SJSA1 (cell line): ENCODE data around the gene AOC2. TPM values are rescaled to one million over a fixed set of nuclear protein-coding genes. Genes with fewer than 3 reads are reported as not detected.
"Not testable (repeated sequence)": the region's sequence is repeated elsewhere in the genome, so short reads cannot be mapped to it uniquely, and the experiment has no call there.

Experiments used
- DNase-seq, 2 experiments: peaks; one replicate each; pipeline ENCODE4 v3.0.0-alpha.2; 2015 to 2020; ENCODE audit warnings: low spot score in 2 of 2, low read depth in 1 of 2
- H3K27ac ChIP-seq: fragments of 250-450 bp; sonication (Bioruptor Pico); 2 replicates; pipeline ENCODE4 v1.5.1; 2020; ENCODE audit warnings: mild to moderate bottlenecking, moderate library complexity
- H3K27me3 ChIP-seq: fragments of 250-450 bp; sonication (Bioruptor Pico); replicated peaks from 2 replicates; pipeline ENCODE4 v1.5.1; 2020; ENCODE audit warnings: mild to moderate bottlenecking, moderate library complexity
- H3K36me3 ChIP-seq: fragments of 250-450 bp; sonication (Bioruptor Pico); 2 replicates; pipeline ENCODE4 v1.5.1; 2020; ENCODE audit warnings: mild to moderate bottlenecking
- H3K4me1 ChIP-seq: fragments of 250-450 bp; sonication (Bioruptor Pico); replicated peaks from 2 replicates; pipeline ENCODE4 v1.6.1; 2021; ENCODE audit warnings: mild to moderate bottlenecking
- H3K4me3 ChIP-seq: fragments of 250-450 bp; sonication (Bioruptor Pico); 2 replicates; pipeline ENCODE4 v1.5.1; 2020; ENCODE audit warnings: mild to moderate bottlenecking
- H3K9me3 ChIP-seq: fragments of 250-450 bp; sonication (Bioruptor Pico); replicated peaks from 2 replicates; pipeline ENCODE4 v1.5.1; 2020; ENCODE audit warnings: mild to moderate bottlenecking
- total RNA-seq: library from RNA; depleted of rRNA; stranded (reverse); fragments of >200 nt; shearing (Covaris generic); gene quantifications from 2 replicates; pipeline ENCODE4 v1.2.3, GENCODE V29; 2014

The AOC2 gene
- total RNA-seq, 1 experiment from 2014 or later = 0.42 TPM

DNA sequence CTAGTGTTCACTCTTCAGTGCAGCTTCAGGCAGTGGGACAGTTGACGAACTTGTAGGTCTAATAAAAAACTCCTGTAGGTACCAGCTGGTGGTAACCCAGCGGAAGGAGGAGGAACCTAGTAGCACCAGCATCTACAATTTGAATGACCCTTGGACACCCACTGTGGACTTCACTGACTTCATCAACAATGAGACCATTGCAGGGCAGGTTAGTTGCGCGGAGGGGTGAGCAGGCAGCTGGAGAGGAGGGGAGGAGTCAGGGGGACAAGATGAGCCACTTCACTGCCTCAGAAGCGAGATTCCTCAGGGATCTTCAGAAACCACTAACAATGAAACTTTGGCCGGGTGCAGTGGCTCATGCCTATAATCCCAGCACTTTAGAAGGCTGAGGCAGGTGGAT is 28.9 kb downstream of the AOC2 start:
- H3K9me3 ChIP-seq = no peaks in the 10 kb centered on the region
- no peaks in the 10 kb centered on the region for H3K4me1 ChIP-seq
- peaks cover 30% of the 10 kb centered on the region for H3K27me3 ChIP-seq
- no peak overlapping the region for H3K4me3 ChIP-seq
- no peak overlapping the region for H3K27ac ChIP-seq
- no peak for DNase-seq
- H3K36me3 ChIP-seq = no peaks in the 10 kb centered on the region

DNA sequence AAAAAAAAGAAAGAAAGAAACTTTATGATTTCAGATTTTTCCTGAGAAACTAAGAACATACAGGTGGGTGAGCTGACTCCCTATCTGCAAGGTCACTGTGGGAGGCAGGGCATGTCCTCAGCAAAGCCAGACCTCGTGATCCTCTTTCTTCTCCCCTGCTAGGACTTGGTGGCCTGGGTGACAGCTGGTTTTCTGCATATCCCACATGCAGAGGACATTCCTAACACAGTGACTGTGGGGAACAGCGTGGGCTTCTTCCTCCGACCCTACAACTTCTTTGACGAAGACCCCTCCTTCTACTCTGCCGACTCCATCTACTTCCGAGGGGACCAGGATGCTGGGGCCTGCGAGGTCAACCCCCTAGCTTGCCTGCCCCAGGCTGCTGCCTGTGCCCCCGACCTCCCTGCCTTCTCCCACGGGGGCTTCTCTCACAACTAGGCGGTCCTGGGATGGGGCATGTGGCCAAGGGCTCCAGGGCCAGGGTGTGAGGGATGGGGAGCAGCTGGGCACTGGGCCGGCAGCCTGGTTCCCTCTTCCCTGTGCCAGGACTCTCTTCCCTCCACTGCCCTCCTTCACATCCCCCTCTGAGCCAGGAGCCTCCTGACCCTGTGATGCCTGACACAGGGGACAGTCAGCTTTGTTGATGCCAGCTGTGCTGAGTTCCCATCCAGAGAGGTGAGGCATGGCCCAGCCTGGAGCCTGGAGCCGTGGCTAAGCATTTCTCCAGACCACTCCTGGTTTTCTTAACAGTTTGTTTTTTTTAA is 29.7 kb downstream of the AOC2 start:
- DNase-seq, H3K9me3 ChIP-seq: not testable (repeated sequence)

DNA sequence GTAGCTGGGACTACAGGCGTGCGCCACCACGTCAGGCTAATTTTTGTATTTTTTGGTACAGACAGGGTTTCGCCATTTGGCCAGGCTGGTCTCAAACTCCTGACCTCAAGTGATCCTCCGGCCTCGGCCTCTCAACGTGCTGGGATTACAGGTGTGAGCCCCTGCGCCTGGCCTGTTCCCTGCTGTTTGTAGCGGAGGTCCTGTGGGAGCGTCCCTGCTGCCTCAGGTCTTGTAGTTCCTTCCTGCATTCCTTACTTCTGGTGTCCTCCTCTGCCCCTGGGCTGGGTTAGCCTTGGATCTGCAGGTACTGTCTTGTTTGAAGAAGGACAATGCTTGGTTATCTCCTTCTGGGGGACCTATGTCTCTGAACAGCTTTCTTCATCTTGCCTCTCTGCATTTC is 32.7 kb downstream of the AOC2 start:
- Histone ChIP-seq H3K27me3 (peaks cover 33% of the 10 kb centered on the region), H3K4me1 (no peaks in the 10 kb centered on the region), H3K9me3 (no peaks in the 10 kb centered on the region), H3K27ac (no peak overlapping the region), H3K4me3 (no peak overlapping the region), H3K36me3 (no peaks in the 10 kb centered on the region)
- no peak for DNase-seq

More for the DNA sequence above, 29.7 kb downstream of the AOC2 start:
- peaks cover 33% of the 10 kb centered on the region for H3K27me3 ChIP-seq
- H3K27ac ChIP-seq, H3K4me1 ChIP-seq, H3K36me3 ChIP-seq, H3K4me3 ChIP-seq: not testable (repeated sequence)

GRCh38 chr17:42878123-42878880 is 33.9 kb downstream of the AOC2 start:
- no peak for DNase-seq
- H3K27ac ChIP-seq = no peak overlapping the region
- no peaks in the 10 kb centered on the region for H3K9me3 ChIP-seq
- peaks cover 31% of the 10 kb centered on the region for H3K27me3 ChIP-seq
- H3K36me3 ChIP-seq = no peaks in the 10 kb centered on the region
- H3K4me3 ChIP-seq = no peak overlapping the region
- H3K4me1 ChIP-seq = no peaks in the 10 kb centered on the region

DNA sequence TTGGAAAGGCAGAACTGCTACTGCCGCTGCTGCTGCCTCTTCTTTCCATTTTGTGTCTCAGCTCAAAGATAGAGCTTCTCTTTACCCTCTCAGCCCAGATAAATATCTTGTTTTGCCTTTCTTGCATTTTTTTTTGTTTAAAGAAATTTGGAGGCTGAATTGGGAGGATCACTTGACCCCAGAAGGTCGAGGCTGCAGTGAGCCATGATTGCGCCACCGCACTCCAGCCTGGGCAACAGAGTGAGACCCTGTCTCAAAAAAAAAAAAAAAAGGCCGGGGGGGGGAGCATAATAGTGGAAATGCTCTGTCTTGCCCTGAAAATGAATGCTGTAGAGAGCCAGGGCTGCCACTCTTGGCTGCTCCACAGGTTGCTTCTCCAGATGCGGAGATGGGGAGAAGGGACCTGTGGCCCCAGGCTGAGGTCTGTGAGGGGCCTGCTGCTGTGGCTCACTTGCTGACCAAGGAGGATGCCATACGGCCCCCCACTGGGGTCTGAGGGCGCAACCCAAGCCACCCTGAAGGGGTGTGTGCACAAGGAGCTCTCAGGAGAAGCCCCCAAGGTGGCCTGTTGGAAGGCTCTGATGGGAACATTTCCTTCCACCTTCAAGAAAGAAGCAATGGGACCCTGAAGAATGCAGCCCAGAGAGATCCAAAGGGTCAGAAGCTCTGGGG is 34.7 kb downstream of the AOC2 start:
- no peak for DNase-seq
- no peak overlapping the region for H3K27ac ChIP-seq

GRCh38 chr17:42879596-42879985 is 35.2 kb downstream of the AOC2 start:
- no peaks in the 10 kb centered on the region for H3K36me3 ChIP-seq
- H3K4me3 ChIP-seq = no peak overlapping the region
- H3K4me1 ChIP-seq = no peaks in the 10 kb centered on the region
- H3K27me3 ChIP-seq = peaks cover 29% of the 10 kb centered on the region
- no peaks in the 10 kb centered on the region for H3K9me3 ChIP-seq
- H3K27ac ChIP-seq = no peak overlapping the region
- DNase-seq = no peak

More for the DNA sequence above, 34.7 kb downstream of the AOC2 start:
- no peaks in the 10 kb centered on the region for H3K4me1 ChIP-seq
- H3K27me3 ChIP-seq = peaks cover 29% of the 10 kb centered on the region
- no peak overlapping the region for H3K4me3 ChIP-seq
- no peaks in the 10 kb centered on the region for H3K9me3 ChIP-seq
- H3K36me3 ChIP-seq = no peaks in the 10 kb centered on the region

DNA sequence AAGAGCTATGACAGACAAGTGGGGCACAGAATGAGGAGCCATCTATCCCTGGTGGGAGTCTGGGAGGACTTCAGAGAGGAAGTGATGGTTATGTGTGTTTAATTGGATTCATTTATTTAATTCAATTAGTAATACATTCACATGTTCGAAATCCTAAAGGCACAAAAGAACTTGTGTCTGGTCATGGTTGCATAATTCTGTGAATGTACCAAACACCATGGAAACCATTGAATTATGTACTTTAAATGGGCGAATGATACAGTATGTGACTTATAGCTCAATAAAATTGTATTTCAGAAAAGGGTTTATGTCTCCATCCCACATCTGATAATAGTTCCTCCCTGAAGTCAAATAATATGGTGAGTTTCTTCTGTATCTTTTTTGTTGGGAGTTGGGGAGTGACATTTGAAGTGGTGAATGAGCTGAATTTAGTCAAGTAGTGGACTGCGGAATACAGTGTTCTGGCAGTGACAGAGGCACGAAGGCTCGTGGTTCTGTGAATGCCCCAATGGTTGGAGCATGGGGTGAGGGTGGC is 36.5 kb downstream of the AOC2 start:
- Histone ChIP-seq H3K27ac (no peak overlapping the region), H3K27me3 (peaks cover 18% of the 10 kb centered on the region), H3K9me3 (no peaks in the 10 kb centered on the region), H3K4me3 (no peak overlapping the region), H3K4me1 (no peaks in the 10 kb centered on the region), H3K36me3 (no peaks in the 10 kb centered on the region)
- DNase-seq = no peak

- not testable (repeated sequence) for H3K9me3 ChIP-seq, DNase-seq, H3K4me3 ChIP-seq, H3K27ac ChIP-seq, H3K36me3 ChIP-seq, H3K4me1 ChIP-seq
- peaks cover 16% of the 10 kb centered on the region for H3K27me3 ChIP-seq
Observed at GRCh38 chr17:42881706-42882105, 37.3 kb downstream of the AOC2 start.

DNA sequence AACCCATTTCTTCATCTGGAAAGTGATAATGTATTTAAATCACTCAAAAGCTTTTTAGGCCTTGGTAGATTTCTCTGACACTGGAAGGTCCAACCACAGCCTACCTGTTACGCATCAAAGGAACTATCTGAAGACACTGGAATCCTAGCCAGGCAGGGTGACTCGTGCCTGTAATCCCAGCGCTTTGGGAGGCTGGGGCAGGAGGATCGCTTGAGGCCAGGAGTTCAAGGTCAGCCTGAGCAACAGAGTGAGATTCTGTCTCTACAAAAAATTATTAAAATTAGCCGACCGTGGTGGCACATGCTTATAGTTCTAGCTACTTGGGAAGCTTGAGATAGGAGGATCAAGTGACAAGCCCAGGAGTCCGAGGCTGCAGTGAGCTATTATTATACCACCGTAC is 37.8 kb downstream of the AOC2 start:
- Histone ChIP-seq H3K4me3 (no peak overlapping the region), H3K27ac (no peak overlapping the region), H3K9me3 (no peaks in the 10 kb centered on the region), H3K27me3 (peaks cover 11% of the 10 kb centered on the region), H3K36me3 (no peaks in the 10 kb centered on the region), H3K4me1 (no peaks in the 10 kb centered on the region)
- DNase-seq = no peak

DNA sequence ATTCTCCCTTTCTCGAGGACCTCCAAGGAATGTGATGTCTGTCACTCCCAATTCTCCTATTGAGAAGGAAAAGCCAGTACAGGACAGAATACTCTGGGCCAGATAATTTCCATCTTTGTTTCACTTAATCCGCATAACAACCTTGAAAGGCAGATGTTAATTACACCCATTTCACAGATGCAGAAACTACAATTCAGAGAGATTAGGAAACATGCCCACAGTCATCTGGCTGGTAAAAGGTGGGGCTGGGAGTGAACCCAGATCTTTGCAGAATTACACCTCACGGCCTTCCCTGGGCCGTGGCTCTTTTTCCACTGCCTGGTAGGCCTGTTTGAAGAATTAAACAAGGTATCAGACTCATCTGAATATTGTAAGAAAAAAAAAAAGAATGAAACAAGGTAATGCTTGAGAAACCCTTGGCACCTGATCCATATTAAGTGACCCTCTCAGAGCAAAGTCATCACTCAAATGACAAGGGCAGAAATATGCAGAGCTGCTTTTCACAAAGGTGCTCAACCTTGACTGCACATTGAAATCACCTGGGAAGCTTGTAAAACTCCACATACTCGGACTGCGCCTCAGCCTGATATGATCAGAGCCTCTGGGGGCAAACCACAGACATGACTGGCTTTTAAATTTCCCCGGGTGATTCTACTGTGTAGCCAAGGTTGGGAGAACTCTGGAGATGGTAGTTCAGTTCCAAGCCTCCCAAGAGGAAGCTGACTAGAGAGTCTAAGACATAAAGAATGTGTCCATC is 39.6 kb downstream of the AOC2 start:
- H3K9me3 ChIP-seq = no peaks in the 10 kb centered on the region
- no peaks in the 10 kb centered on the region for H3K27me3 ChIP-seq
- H3K27ac ChIP-seq = no peak overlapping the region
- no peaks in the 10 kb centered on the region for H3K36me3 ChIP-seq
- no peaks in the 10 kb centered on the region for H3K4me1 ChIP-seq
- DNase-seq = no peak
- H3K4me3 ChIP-seq = no peak overlapping the region

- H3K36me3 ChIP-seq, H3K27ac ChIP-seq, H3K4me1 ChIP-seq, DNase-seq, H3K4me3 ChIP-seq, H3K9me3 ChIP-seq, H3K27me3 ChIP-seq: not testable (repeated sequence)
Observed at GRCh38 chr17:42885806-42886205, 41.4 kb downstream of the AOC2 start.

DNA sequence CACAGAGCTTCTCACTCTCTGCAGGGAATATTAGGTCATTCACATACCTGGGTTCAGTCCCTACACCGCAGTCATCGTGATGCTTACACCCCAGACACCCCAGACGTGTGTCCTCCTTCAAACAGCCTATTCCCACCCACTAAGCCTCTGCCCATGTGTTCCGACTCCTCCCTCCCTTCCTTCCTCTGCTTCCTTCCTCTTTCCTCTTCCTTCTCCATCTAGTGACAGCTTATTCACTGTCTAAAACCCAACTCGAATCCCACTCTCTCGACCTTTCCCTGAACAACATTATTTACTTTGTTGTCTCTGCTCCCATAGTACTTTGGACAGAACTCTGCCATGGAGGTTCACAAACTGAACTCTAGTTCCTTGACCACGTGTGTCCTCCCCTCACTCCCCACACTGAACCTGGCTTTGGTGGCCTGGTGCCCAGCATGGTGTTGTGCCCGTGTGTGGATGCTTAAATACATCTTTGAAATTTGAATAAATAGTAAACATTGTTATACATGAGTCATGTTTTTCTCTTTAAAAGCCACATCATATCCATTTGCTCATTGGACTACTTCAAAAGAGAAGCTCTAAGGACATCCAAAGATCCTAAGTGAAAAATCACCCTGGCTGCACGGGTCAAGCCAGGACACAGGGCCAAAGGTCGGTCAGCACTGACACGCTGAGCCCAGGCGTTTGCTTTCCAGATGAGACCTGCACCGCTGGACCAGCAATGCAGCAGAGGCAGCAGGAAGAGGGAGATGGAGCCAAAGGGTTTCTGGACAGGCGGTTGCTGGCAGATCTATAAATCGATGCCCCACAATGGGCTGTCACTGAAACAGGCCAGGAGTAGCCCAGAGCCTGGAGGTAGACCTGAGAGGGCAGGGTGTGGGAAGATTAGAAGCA is 42.1 kb downstream of the AOC2 start:
- no peaks in the 10 kb centered on the region for H3K4me1 ChIP-seq
- no peak overlapping the region for H3K4me3 ChIP-seq
- H3K9me3 ChIP-seq = no peaks in the 10 kb centered on the region
- no peak for DNase-seq
- H3K27me3 ChIP-seq = no peaks in the 10 kb centered on the region
- H3K27ac ChIP-seq = no peak overlapping the region
- H3K36me3 ChIP-seq = no peaks in the 10 kb centered on the region

DNA sequence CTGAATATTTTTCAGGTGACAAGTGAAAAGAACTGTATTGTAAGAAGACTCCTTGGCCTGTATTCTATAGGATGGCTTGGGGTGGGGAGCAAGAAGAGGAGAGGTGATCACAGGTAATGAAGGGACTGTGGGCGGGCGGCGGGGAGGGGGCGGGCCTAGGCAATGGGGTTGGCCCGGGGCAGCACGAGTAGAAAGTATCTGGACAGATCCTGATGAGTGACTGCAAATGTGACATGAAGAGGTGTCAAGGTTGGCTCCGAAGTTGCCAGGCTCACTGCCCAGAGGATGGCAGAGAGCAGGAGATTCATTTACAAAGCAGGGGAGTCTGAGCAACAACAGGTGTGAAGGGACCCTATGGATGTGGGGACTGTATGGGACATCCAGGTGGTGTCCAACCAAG is 45.4 kb downstream of the AOC2 start:
- Histone ChIP-seq H3K36me3 (no peaks in the 10 kb centered on the region), H3K27ac (no peak overlapping the region), H3K27me3 (no peaks in the 10 kb centered on the region), H3K9me3 (no peaks in the 10 kb centered on the region), H3K4me3 (no peak overlapping the region), H3K4me1 (no peaks in the 10 kb centered on the region)
- DNase-seq = no peak
